Daoy (cell line): ENCODE data around the gene CFAP65. TPM values are rescaled to one million over a fixed set of nuclear protein-coding genes. Genes with fewer than 3 reads are reported as not detected.

Experiments used
- DNase-seq: peaks from one replicate; pipeline ENCODE4 v3.0.0-alpha.2; 2015; ENCODE audit warnings: low read depth
- total RNA-seq: library from RNA; depleted of rRNA; stranded (reverse); fragments of >200 nt; shearing (Covaris generic); gene quantifications from 2 replicates; pipeline ENCODE4 v1.2.3, GENCODE V29; 2014; rRNA removed

Gene CFAP65, protein sequence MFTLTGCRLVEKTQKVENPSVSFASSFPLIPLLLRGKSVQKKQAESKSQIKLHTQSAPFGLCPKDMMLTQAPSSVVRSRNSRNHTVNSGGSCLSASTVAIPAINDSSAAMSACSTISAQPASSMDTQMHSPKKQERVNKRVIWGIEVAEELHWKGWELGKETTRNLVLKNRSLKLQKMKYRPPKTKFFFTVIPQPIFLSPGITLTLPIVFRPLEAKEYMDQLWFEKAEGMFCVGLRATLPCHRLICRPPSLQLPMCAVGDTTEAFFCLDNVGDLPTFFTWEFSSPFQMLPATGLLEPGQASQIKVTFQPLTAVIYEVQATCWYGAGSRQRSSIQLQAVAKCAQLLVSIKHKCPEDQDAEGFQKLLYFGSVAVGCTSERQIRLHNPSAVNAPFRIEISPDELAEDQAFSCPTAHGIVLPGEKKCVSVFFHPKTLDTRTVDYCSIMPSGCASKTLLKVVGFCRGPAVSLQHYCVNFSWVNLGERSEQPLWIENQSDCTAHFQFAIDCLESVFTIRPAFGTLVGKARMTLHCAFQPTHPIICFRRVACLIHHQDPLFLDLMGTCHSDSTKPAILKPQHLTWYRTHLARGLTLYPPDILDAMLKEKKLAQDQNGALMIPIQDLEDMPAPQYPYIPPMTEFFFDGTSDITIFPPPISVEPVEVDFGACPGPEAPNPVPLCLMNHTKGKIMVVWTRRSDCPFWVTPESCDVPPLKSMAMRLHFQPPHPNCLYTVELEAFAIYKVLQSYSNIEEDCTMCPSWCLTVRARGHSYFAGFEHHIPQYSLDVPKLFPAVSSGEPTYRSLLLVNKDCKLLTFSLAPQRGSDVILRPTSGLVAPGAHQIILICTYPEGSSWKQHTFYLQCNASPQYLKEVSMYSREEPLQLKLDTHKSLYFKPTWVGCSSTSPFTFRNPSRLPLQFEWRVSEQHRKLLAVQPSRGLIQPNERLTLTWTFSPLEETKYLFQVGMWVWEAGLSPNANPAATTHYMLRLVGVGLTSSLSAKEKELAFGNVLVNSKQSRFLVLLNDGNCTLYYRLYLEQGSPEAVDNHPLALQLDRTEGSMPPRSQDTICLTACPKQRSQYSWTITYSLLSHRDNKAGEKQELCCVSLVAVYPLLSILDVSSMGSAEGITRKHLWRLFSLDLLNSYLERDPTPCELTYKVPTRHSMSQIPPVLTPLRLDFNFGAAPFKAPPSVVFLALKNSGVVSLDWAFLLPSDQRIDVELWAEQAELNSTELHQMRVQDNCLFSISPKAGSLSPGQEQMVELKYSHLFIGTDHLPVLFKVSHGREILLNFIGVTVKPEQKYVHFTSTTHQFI (N-terminal part only)
- 0.11 TPM in 1 of 2 replicates, not detected in the other for total RNA-seq

DNA sequence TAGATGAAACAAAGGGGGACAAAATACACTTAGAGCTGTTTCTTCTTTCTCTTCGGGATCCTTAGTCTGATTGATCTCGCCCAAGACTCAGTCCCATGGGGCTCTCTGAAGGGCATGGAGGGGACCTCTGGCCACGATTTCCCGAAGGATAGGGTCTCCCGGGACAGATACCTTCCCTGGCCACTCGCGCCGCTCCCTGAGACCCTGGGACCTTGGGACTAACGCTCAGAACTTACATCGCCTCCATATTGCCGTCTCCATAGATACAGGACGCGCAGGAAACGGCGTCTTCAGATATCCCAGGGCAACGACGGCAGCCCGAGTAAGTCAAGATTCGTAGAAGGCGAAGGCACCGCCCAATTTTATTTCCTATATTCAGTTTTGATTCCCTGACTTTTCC is at the start of gene CFAP65:
Gene CFAP65 (minus strand): TSS at position 265 of the 400 bp plus-strand sequence. CDS start 2,468 bp downstream, outside the sequence.
- peak; percentile 59 for DNase-seq

DNA sequence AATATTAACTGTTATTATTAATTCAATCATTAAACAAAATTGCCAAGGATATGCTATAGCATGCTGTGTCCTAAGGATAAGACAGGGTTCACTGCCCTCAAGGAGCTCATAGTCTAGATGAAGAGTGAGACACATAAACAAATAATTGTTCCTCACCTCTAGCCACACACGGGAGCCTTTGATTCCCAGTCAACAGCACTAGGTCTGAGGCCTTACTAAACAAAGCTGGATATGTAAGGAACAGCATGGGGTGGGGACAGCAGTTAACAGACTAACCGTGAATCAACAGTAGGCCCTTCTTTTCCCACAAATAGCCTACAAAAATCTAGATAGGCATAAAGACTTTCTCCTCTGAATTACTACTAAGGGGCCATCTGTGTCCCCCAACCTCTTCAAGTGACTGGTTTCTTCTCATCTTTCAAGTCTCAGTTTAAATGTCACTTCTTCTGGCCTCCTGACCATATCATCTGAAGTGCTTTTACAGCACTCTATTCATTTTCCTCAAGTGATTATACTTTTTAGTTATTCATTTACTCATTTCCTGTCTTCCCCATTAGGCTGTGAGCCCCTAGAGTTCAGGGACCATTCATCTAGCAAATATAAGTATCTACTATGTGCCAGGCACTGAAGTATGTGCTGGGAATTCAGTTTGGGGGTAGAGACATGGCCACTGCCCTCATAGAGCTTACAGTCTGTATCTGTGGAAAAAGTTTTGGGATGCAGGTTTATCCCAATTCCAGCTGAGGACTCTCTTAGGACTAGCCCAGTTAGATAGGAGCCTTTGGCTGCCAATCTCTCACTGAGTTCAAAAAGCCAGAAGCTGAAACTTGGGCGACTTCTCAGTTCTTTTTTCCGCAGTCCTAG is 49.4 kb upstream of the CFAP65 start:
- DNase-seq: no peak

DNA sequence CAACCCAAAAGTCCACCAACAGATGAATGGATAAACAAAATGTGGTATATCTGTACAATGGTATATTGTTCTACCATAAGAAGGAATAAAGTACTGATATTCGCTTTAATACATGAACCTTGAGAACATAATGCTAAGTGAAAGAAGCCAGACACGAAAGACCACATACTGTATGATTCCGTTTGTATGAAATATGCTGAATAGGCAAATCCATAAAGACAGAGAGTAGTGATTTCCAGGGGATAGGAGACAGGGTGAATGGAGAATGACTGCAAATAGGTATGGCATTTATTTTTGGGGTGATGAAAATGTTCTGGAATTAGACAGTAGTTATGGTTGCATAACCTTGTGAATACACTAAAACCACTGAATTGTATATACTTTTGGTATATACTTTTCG is 48.0 kb upstream of the CFAP65 start:
- no peak for DNase-seq

DNA sequence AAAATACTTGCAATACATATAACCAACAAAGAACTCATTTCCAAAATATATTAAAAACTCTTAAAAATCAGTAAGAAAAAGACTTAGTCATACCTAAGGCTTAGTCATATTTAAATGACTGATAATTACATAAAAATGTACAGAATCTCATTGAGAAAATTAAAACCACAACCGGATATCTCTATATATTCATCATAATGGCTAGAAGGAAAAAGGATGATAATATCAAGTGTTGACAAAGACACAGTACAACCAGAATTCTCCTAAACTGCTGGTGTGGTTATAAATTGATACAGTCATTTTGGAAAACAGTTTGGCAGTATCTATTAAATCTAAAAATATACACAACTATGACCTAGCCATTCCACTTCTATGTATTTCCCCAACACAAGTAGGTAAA is 46.5 kb upstream of the CFAP65 start:
- no peak for DNase-seq

DNA sequence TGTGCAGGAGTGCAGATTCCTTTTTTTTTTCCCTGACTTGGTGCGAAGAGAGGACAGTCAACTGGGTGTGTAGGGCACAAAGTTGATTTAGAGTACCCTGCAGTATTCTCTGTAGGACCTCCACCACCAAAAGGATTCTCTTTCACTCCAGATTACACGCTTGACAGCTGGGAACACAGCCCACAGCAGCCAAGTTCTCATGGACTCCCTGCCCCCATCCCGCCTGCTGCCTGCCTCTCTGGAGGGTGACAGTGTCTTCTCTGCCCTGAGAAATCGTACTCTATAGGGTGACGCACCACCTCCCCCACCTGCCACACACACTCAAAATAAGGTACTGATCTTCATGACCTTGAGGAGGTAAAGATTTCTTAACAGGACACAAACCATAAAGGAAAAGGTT is 46.0 kb upstream of the CFAP65 start:
- no peak for DNase-seq

DNA sequence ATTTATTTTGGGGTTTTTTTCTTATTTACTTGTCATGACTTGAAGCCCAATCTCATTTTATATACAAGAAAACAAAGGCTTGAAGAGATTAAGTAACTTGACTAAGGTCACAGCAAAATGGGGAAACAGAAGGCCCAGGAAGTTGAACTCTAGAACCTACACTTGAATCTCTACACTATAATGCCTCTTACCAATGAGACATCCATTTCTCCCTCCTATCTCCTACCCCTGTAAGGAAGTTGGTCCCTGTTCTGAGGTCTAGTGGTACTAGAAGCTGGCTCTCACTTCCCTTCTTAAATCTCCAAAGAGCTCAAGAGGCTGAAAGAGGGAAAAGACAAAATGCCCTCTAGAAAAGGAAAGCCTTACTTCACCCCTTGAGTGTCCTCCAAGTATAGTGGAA is 44.9 kb upstream of the CFAP65 start:
- DNase-seq: no peak

DNA sequence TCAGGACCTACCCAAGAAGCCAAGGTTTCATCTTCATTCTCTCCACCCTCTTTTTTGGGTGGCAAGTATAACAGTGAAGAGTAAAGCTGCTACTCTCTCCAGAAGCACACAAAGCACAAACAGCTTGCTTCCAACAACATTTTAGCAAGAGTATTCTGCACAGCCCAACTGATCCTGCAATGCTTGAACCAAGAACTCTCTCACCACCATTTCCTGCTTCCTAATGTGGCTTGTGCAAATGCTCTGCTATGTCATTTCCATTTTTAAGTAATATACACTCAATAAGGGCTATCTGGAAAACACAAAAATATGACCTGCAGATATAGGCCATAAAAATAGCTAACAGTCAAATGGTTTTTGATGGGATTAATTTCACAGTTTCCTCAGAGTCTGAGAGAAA is 43.5 kb upstream of the CFAP65 start:
- DNase-seq: no peak

DNA sequence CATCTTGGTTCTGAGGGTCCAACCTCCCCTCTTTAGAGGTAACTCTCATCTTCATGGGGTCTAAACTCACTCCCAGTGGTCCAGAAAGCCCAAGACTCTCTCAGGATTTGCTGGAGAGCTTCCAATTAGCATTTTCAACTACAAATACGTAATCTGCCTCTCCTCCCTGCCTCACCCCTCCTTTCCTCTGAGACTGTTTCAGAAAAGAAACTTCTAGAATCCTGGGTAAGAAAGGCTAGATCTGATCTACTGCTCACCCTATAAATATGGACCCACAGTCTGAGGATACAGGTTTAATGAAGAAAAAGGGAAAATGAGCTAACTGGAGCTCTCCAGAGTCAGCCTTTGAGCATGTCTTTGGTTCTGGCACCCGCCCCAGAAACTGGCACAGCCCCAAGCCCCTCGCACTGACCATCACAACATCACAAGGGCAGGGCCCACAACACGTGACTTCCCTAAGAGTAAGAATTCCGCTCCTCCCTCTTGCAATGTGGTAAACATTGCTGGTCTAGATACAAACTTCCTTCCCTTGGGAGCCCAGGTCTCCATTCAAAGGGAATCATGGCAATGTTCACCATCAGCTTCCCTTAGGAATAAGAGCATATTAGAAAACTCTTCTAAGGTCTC is 41.1 kb upstream of the CFAP65 start:
- DNase-seq: no peak

DNA sequence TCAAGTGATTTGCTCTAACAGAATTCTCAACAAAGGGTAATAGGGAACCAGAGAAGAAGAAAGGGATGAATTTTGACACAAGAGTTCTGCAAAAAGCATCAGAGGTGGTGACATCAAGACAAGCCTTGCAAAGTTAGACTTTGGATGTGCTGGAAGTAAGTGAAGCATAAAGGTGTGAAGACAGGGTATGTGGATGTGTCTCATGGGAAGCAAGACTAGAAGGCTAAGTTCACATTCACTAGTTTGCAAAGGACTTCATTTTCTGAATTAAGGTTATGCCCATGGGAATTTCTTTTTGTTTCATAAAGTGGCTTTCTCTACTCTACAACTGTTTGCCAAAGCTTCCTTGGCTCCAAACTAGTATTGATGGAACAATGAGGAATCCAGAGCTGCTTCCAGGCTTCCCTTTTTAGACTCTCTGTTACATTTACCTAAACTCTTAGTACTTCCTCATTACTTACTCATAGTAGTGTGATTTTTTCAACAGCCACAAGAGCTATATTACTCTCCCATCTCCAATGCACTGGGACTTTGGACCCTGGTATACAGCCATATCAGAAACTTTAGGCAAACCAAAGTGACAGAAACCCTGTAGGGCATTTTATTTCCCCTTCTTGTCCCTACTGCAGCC is 40.5 kb upstream of the CFAP65 start:
- no peak for DNase-seq

DNA sequence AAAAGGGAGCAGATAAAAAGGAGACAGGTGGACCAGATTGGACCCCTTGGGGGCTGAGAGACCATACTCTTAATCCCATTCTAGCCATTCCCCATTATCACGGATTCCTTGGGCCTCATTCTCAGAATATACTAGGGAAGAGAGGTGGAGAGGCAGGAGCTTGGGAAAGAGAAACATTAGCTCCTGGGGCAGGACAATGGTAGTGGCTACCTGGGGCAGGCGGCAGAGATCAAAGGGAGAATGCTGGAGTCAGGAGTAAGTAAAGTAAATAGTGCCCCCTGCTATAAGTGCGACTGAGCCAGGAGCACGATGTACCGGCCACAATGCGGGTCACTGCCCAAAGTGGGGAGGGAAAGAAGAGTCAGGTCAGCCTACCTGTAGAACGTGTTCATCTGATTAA is 39.8 kb upstream of the CFAP65 start:
- DNase-seq: no peak

DNA sequence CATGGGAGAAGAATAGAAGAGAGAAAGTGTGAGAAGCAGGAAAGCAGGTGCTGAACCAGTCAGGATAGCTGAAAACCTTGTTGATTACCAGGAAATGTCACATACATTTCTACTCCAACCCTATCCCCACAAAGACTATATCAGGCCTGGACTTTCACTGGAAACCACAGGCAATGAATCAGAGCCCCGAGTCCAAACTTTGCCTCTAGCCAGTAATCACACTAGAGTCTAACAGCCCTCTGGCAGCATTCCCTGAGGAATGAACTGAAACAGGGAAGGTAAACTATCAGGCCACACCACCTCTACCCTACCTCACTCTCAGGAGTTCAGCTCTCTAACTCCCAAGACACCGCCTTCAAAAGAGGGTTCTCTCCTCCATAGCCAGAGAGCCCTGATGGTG is 38.1 kb upstream of the CFAP65 start:
- DNase-seq: peak; percentile 15

DNA sequence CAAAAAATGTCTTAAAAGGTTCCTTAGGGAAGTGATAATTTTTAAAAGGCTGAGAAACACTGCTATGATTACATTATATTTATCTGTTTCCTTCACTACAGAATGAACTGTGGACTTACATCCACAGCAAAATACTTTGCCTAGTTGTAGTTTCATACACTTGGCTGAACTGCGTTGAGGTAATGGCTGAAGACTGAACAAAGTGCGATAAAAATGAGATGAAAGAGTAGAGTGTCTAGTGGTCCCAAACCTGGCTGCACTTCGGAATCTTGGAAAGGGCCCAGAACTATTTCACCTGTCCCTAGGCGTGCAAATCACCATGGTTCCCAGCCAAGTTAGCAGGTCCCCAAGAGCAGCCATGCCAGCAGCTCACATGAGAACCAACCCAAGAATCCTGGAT is 37.6 kb upstream of the CFAP65 start:
- DNase-seq: no peak

DNA sequence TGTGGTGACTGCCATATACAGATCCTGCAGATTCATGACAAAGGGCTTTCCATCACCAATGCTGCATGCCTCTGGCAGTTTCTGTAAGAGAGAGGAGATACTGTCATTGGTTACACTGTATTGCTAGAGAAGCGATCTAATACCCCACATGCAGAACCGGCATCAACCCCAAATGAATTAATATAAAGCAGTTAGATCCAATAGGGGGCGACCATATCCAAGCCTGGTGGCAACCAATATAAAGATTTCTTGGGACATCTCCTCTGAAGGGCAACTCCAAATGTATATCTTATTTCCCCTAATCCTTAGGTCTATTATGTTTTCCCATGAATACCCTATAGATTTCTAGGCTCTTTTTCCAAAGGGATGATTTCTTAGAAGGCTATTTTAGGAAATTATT is 36.8 kb upstream of the CFAP65 start:
- no peak for DNase-seq

DNA sequence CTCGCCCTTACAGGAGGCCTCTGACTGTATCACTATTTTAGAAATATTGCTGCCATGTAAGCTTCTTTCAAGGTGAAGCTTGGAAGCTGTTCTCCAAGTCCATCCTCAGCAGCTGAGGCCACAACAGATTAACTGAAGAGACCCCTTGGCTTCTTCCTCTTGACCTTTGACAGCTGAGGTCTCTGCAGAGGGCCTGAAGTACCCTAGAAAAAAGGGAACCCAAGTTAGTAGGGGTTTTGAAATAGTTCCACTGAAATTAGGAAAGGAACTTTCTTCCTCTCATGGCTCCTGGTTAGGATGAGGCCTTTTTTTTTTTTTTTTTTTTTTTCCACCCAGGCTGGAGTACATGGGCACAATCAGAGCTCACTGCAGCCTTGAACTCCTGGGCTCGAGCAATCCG is 34.9 kb upstream of the CFAP65 start:
- DNase-seq: no peak

DNA sequence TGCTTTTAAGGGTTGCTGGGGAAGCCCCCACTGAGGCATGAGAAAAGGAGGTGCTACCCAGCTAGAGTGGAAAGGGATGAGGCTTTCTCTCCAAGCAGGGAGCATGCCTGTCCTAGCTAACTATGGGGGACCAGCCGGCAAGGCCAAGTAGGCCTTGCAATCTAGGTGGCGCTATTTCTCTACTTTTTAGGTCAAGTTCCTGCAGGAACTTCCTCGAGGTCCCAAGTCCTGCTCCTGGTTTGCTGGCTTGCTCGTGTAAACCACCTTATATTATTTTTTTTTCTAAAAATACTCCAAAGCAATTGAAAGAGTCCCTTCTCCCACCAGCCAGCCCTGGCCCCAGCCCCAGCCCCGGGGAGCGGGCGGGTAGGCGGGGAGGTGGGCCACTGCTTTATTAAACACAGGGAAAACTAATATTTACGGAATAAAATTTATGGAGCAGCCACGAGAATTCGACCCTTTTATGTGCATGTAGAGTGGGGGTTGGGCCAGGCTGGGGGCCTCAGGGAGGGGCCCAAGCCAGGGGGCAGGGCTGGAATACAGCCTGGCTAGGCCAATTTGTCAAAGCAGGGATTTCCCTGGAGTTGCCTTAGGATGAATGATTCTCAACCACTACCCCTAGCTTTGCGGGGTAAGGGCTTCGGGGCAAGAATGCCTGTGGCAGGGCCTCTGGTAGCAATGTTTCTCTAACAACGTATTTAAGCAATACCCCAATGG is 32.3 kb upstream of the CFAP65 start:
- peak; percentile 49 for DNase-seq

DNA sequence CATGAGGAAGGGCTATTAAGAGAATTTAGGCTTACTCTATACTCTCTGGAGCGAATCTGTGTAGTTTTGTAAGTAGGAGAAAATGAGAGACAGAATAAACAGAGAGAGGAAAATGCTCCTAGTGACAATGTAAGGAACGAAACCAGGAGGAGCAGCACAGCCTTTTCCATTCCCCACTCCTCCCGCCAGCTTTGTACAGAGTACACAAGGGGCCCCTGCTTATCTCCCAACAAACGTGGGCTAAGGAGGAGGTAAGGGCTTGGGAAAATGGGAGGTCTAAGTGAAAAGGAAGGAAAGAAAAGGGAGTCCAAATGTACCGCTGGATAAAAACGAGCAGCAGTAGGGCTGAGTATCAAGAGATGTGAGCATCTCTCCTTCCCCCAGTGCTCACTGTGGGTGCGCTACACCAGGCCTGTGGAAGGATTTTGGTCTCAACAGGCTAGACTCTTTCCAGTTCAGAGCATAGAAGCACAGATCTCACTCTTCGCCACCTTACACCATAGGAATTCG is 31.5 kb upstream of the CFAP65 start:
- DNase-seq: no peak

DNA sequence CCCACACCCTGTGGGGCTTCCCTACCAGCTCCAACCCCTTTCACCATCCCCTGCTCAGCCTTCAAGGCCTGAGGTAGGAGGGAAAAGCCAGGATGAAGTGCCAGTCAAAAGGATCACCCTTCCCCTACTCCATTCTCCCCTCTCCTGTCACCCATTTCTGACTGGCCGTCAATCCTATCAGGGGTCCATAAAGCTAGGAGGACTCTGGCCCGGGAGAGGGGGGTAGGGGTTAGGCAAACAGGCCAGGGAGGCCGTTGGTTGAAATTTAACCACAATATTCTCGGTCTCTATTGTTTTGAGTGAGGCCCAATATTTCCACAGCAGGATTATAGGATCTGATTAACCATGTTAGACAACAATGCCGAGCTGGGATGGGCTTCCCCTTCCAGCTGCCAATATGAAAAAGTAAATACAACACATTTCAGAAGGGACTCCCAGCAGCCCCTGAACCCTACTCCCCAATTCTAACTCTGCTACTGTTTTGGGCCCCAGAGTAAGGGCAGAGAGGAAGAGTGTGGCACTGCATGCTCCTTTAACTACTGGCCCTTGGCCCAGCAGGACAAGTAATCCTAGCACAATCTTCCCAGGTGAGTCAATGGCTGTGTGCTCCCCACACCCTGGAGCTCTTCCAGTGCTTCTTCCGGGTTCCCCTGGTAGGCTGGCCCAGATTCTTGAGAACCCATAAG is 30.0 kb upstream of the CFAP65 start:
- peak; percentile 19 for DNase-seq

DNA sequence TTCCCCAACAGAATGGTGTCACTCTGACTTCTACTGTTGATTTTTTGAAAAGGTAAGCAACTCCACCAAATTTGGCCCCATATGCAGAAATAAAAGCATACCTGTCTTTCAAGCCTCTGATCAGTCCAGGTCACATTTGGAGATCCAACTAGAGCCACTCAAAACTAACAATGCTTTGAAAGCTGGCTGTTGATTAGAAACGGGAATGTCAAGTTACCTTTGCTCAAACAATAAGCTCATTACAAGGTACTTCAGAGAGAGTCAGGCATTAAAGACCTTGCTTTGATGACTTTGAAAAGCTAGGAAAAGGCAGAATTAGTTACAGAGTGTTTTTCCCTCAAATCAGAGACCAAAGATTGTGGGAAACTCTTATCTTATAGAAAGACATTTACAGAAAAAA is 24.2 kb upstream of the CFAP65 start:
- no peak for DNase-seq

DNA sequence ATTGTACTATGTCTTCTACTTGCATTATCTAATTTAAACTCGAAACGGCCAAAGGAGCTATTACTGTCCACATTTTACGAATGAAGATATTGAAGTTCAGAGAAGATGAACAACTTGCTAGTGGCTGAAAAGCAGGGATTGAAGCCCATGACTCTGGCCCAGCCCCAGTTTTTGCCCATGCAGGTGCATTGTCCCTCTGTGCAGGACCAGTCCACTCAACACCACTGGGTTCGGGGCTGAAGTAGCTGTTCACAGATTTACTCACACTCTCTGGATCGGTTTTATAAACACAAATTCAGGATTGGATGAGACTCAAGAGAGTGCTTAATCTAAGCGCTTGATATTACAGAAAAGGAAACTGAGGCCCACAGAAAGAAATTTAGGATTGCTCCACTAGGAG is 20.8 kb upstream of the CFAP65 start:
- no peak for DNase-seq
